ENCODE results near the gene ZNF454. TPM values are rescaled to one million over a fixed set of nuclear protein-coding genes. Genes with fewer than 3 reads are reported as not detected.

The ZNF454 gene
- total and polyA plus RNA-seq, 7 donors: 0.16 to 0.54 (median 0.35) TPM

DNA sequence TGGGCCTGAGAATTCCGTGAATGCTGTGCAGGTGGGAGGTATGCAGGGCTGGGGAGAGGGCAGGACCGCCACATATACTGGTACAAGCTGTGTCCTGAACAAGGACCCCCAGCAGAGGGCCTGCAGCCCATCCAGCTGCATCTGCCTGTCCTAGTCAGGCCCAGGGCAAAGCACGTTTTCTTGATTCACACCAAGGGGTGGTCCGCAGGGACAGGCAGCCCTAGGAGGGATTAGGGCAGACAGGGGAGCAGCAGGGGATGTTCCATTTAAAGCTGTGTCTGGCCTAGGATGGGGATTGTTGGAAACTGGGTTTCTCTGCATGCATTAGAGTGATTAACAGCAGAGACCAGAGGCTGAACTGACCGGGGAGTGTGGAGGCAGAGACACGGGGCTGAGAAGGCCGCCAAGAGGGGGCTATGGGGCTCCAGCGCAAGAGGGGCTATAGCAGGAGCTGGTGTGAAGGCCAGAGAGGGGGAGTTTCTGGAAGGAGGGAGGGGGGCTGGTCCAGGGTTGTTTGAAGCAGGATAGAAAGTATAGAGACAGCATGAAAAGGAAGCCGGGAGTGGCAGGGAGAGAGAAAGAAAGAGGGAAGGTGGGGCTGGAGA lies 51.4 kb downstream of the ZNF454 start:
- intact Hi-C loops (cut with DNase I): no loop called here
- no peaks in the 10 kb centered on the region for H3K36me3 ChIP-seq (ENCODE audit: insufficient read depth in 1 of 2, low read depth in 1 of 2)
- H3K4me3 ChIP-seq: no peak overlapping the region
- H3K27ac ChIP-seq: no peak overlapping the region
- WGBS, 3 donors: 48 to 55% (median 55%) methylated on average over 9 of the region's 9 CpGs
- H3K9me3 ChIP-seq: no peaks in the 10 kb centered on the region
- H3K27me3 ChIP-seq (ENCODE audit: insufficient read depth in 3 of 3, low read length in 2 of 3): peaks cover 0 to 38% (median 22%) of the 10 kb centered on the region in 3 donors
- DNase-seq (no peak), ATAC-seq (no peak)
- TF ChIP-seq, protein P1, sequence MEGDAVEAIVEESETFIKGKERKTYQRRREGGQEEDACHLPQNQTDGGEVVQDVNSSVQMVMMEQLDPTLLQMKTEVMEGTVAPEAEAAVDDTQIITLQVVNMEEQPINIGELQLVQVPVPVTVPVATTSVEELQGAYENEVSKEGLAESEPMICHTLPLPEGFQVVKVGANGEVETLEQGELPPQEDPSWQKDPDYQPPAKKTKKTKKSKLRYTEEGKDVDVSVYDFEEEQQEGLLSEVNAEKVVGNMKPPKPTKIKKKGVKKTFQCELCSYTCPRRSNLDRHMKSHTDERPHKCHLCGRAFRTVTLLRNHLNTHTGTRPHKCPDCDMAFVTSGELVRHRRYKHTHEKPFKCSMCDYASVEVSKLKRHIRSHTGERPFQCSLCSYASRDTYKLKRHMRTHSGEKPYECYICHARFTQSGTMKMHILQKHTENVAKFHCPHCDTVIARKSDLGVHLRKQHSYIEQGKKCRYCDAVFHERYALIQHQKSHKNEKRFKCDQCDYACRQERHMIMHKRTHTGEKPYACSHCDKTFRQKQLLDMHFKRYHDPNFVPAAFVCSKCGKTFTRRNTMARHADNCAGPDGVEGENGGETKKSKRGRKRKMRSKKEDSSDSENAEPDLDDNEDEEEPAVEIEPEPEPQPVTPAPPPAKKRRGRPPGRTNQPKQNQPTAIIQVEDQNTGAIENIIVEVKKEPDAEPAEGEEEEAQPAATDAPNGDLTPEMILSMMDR (IDR thresholded peaks at IDR 0.05): no peak
- H3K4me1 ChIP-seq: no peaks in the 10 kb centered on the region

DNA sequence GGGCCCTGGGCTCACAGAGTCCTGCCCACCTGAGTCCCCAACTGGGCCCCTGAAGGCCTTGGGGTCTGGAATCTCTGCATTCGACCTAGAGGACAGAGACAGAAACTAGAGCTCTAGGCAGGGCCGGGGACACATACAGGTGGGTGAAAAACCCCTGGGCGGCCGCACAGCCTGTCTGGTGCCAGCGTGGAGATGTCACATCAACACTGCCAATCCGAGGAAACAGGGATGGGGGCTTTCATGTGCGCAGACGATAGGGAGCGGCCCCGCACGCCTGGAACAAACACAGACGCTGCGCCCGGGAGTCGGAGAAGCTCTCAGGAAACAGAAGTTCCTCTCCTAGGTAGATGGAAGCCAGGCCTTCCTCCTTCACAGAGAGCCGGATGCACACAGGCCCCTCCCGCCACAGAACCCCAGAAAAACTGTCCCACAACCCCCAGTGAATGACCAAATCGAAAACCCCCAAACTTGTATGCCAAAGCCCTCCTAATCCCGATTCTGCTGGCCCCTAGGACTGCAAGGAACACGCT lies 52.3 kb downstream of the ZNF454 start:
- no peaks in the 10 kb centered on the region for H3K36me3 ChIP-seq (ENCODE audit: insufficient read depth in 1 of 2, low read depth in 1 of 2)
- peaks cover 0 to 38% (median 22%) of the 10 kb centered on the region in 3 donors for H3K27me3 ChIP-seq (ENCODE audit: insufficient read depth in 3 of 3, low read length in 2 of 3)
- H3K4me1 ChIP-seq: no peaks in the 10 kb centered on the region
- no peak overlapping the region for H3K27ac ChIP-seq
- no peak overlapping the region for H3K4me3 ChIP-seq
- intact Hi-C loops (cut with DNase I): no loop called here
- ATAC-seq (no peak), DNase-seq (no peak)
- TF ChIP-seq, protein P1 (IDR thresholded peaks at IDR 0.05): no peak
- no peaks in the 10 kb centered on the region for H3K9me3 ChIP-seq
- 64 to 70% (median 70%) methylated on average over 19 to 20 of the region's 20 CpGs for WGBS, 3 donors

DNA sequence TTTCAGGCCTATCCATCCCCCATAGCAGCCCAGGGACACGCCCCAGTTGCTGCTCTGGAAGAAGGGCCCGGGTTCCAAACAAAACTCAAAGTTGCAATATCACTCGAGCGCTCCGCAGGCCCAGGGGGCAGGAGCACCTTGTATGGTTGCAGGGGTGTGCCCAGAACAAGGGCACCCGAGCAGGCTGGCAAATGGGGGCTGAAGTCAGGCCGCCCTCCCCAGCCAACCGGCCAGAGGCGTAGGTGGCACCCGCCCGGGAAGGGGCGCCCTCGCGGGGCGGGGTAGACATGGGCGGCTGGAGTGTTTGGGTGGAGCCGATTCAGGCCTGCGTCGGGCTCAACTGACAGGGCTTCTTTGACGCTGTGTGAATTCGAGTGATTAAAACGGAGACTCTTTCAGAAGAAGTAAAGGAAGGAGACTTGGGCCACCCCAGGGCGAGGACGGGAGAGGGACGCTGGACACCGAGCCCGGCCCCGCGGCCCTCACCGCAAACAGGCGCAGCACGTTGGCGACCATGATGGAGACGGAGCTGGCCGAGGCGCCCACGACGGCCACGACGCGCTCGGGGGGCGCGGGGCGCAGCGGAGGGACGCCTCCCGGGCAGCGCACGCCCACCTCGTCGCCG lies 53.1 kb downstream of the ZNF454 start:
- no peak overlapping the region for H3K4me3 ChIP-seq
- intact Hi-C loops (cut with DNase I): no loop called here
- no peaks in the 10 kb centered on the region for H3K4me1 ChIP-seq
- DNase-seq (no peak), ATAC-seq (no peak)
- peaks cover 0 to 38% (median 22%) of the 10 kb centered on the region in 3 donors for H3K27me3 ChIP-seq (ENCODE audit: insufficient read depth in 3 of 3, low read length in 2 of 3)
- TF ChIP-seq, protein P1 (IDR thresholded peaks at IDR 0.05): no peak
- H3K36me3 ChIP-seq (ENCODE audit: insufficient read depth in 1 of 2, low read depth in 1 of 2): no peaks in the 10 kb centered on the region
- H3K9me3 ChIP-seq: no peaks in the 10 kb centered on the region
- WGBS, 3 donors: 21 to 27% (median 23%) methylated on average over 34 to 53 of the region's 53 CpGs
- no peak overlapping the region for H3K27ac ChIP-seq

DNA sequence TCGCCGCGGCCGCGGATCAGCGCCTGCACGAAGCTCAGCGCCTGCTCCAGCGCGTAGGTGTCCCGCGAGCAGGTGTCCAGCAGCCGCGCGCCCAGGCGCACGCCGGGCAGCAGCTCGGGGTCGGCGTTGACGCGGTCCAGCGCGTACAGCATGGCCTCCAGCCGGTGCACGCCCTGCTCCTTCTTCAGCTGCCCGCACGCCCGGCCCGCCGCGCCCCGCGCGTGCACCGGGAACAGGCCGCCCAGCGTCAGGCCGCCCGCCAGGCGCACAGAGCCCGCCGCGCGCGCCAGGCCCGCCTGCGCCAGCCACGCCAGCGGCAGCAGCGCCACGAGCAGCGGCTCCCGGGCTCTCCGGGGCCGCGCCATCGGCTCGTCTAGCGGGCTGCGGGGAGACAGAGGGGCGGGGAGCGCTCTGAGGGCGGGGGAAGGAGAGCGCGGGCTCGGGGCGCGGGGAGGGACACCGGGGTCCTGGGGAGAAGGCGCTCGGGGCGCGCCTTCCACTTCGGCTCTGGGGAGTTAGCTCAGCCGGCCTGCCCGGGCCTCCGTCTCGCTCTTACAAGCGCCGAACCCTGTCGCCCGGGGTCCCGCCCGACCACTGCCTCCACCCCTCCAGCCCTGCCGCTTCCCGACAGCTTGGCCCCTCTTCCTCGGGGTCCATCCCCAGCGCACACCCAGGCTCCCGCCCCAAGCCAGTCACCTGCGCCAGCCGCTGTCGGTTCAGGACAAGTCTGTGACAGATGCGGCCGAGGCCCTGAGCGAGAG lies 53.8 kb downstream of the ZNF454 start, which contains the start of gene GRM6:
Gene GRM6, minus strand, starts transcription at position 741 of the 761 bp plus-strand sequence. Its CDS starts 376 bp downstream, at position 365.
- no peaks in the 10 kb centered on the region for H3K36me3 ChIP-seq (ENCODE audit: insufficient read depth in 1 of 2, low read depth in 1 of 2)
- 1 to 2% (median 1%) methylated on average over 41 to 97 of the region's 97 CpGs for WGBS, 3 donors
- intact Hi-C loops (cut with DNase I): no loop called here
- no peak within 1 kb of the TSS for H3K27ac ChIP-seq
- H3K4me3 ChIP-seq: no peak within 1 kb of the TSS
- no peaks in the 10 kb centered on the region for H3K9me3 ChIP-seq
- TF ChIP-seq, protein P1 (IDR thresholded peaks at IDR 0.05): no peak
- H3K27me3 ChIP-seq (ENCODE audit: insufficient read depth in 3 of 3, low read length in 2 of 3): peaks cover 0 to 38% (median 22%) of the 10 kb centered on the region in 3 donors
- no peaks in the 10 kb centered on the region for H3K4me1 ChIP-seq
- ATAC-seq (no peak), DNase-seq (no peak)
